Skeletal muscle tissue (tissue), 4 donors: Measurements from ENCODE around the gene AFF1. TPM values are rescaled to one million over a fixed set of nuclear protein-coding genes. Genes with fewer than 3 reads are reported as not detected.

ENCODE experiments used
- H3K27ac ChIP-seq: one replicate; pipeline ENCODE4 v1.7.0; 2013; ENCODE audit warnings: mild to moderate bottlenecking, low read depth, low read length, inconsistent platforms
- H3K27me3 ChIP-seq, 3 donors: one replicate each; pipeline ENCODE4 v1.7.0; 2013; ENCODE audit warnings: low read length in 3 of 3; ENCODE audit not compliant: control insufficient read depth in 3 of 3, insufficient read depth in 3 of 3
- H3K36me3 ChIP-seq, 3 donors: one replicate each; pipeline ENCODE4 v1.7.0; 2013; ENCODE audit warnings: low read length in 3 of 3; ENCODE audit not compliant: control insufficient read depth in 3 of 3, insufficient read depth in 3 of 3
- H3K4me1 ChIP-seq, 3 donors: one replicate each; pipeline ENCODE4 v1.7.0; 2013; ENCODE audit warnings: low read length in 3 of 3, mild to moderate bottlenecking in 3 of 3; ENCODE audit not compliant: control insufficient read depth in 3 of 3, insufficient read depth in 3 of 3
- H3K4me3 ChIP-seq, 3 donors: one replicate each; pipeline ENCODE4 v1.7.0; 2013; ENCODE audit warnings: low read length in 3 of 3
- H3K9ac ChIP-seq, 3 donors: one replicate each; pipeline ENCODE4 v1.7.0; 2013; ENCODE audit warnings: low read length in 3 of 3, mild to moderate bottlenecking in 3 of 3, moderate library complexity in 2 of 3, low read depth in 1 of 3
- H3K9me3 ChIP-seq, 3 donors: one replicate each; pipeline ENCODE4 v1.7.0; 2013; ENCODE audit warnings: low read length in 3 of 3; ENCODE audit not compliant: control insufficient read depth in 3 of 3
- total RNA-seq: library from RNA; depleted of rRNA; stranded (reverse); fragments of >200 nt; gene quantifications from one replicate; pipeline ENCODE4 v1.2.3, GENCODE V29; 2014
- donor health status: Osteomylitis.

Gene AFF1
- total RNA-seq, 1 donor from 2014 or later, result 21.9 TPM

DNA sequence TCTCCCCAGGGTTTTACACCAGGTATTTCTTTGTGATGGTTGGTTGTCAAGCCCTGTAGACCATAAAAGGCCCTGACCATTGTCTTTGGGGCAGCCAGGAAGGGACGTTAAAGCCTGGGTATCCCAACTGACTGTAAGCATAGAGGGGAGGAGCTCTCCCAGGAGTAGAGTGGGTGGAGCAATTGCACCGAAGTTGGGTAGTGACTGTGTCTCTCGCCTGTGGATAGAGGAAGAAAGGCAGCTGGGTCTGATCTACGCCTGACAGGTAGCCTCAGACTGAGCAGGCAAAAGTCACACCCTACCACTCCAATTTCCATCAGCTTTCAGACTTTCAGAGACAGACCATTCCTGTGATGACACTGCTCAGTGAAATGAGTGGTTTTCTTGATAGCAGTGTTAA, 162.3 kb downstream of the AFF1 start:
- peaks cover 0 to 6% (median 0%) of the 10 kb centered on the region in 3 donors for H3K36me3 ChIP-seq
- no peak overlapping the region for H3K4me3 ChIP-seq
- H3K4me1 ChIP-seq, result peaks cover 13 to 26% (median 13%) of the 10 kb centered on the region in 3 donors
- H3K9ac ChIP-seq, result no peak overlapping the region
- H3K27me3 ChIP-seq, result no peaks in the 10 kb centered on the region
- no peak overlapping the region for H3K27ac ChIP-seq
- H3K9me3 ChIP-seq, result no peaks in the 10 kb centered on the region

DNA sequence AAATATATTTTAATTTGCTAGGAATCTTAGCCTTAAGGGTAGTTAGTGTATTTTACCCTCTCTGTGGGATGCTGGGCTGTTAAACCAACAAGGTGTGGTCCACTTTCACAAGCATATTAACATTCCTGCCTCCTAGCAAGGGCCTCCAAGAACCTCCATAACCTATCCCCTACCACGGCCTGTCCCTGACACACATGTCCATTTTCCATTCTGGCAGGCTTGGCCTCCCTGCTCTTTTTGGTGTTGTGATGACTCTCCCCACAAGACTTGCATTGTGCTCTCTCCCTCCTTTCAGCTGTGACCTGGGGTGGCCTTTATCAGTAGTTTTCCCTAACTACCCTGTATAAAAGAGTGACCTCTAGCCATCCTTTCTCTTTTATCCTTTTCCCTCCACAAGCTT, 165.4 kb downstream of the AFF1 start:
- Histone ChIP-seq H3K9me3 (no peaks in the 10 kb centered on the region), H3K4me3 (no peak overlapping the region), H3K4me1 (peaks cover 3 to 13% (median 6%) of the 10 kb centered on the region in 3 donors), H3K27me3 (no peaks in the 10 kb centered on the region), H3K9ac (no peak overlapping the region), H3K27ac (no peak overlapping the region), H3K36me3 (peaks cover 0 to 3% (median 0%) of the 10 kb centered on the region in 3 donors)

DNA sequence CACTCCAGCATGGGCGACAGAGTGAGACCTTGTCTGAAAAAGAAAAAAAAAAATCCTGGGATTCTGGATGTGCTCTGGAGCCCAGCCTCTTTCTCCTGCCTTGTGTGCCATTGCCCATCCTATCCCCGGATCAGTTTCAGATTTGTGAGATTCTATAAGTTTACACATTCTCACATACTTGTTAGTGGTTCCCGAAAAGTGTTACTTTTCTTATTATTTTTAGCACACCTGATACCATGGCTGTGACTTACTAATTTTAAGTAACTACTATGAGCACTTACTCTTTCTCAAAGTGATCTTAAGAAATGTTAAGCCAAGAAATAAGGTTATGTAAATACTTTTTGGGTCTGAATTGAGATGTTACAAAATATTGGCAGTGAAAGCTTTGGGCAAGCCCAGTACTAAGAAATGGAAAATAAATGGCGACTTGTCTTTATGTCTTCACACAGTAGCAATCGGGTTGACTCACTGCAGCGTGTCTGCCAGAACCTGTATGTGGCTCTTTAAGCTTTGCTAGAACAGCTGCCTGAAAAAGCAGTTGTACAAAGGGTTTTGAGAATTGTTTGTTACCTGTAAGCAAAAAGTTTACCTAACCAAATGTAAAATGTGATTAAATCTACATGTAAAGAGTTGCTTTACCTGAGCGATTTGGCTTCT, 166.9 kb downstream of the AFF1 start:
- no peaks in the 10 kb centered on the region for H3K9me3 ChIP-seq
- no peak overlapping the region for H3K9ac ChIP-seq
- no peaks in the 10 kb centered on the region for H3K27me3 ChIP-seq
- H3K4me1 ChIP-seq, result peaks cover 7 to 18% (median 8%) of the 10 kb centered on the region in 3 donors
- H3K4me3 ChIP-seq, result no peak overlapping the region
- peaks cover 0 to 4% (median 4%) of the 10 kb centered on the region in 3 donors for H3K36me3 ChIP-seq
- no peak overlapping the region for H3K27ac ChIP-seq

DNA sequence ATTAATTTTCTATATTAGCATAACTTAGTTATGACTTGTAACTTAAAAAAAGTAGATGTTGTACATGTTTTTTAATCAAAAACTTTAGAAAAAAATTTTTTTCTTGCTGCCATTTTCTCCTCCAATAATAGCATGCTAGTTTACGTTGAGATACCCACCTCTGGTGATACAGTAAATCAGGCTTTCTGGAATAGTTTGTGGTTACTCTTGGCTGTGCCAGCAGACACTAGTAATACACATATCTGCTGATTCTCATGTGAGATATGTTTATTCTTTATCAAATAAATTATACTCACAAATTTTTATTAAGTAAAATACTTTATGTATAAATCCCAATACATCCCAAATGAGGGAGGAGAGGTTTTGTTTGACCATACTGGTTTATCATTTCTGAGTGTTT, 168.3 kb downstream of the AFF1 start:
- Histone ChIP-seq H3K9ac (no peak overlapping the region), H3K36me3 (peaks cover 0 to 4% (median 4%) of the 10 kb centered on the region in 3 donors), H3K9me3 (no peaks in the 10 kb centered on the region), H3K27me3 (no peaks in the 10 kb centered on the region), H3K27ac (peak overlapping the region; percentile 32), H3K4me3 (no peak overlapping the region), H3K4me1 (peaks cover 16 to 20% (median 17%) of the 10 kb centered on the region in 3 donors)

DNA sequence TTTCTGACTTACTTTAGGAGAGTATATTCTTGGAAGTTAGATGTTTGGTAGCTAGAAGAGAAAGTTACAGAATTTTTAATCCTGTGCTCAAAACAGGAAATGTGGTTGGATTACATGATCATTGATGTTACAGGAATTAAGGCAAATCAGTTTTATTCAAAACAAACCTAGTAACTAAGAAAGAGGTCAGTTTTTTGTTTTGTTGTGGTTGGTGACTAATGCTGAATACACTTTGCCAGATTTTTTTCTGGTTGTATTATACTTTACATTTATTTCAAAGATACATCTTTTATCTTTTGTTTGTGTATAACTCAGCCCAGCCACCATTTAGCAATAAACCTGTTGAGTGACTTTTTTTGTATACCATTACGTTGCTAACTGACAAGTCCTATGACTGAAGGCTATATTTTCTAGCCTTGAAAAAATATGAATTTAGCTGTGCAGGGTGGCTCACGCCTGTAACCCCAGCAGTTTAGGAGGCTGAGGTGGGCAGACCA, 168.9 kb downstream of the AFF1 start:
- Histone ChIP-seq H3K27me3 (no peaks in the 10 kb centered on the region), H3K4me1 (peaks cover 20 to 26% (median 23%) of the 10 kb centered on the region in 3 donors), H3K4me3 (no peak overlapping the region), H3K9me3 (no peaks in the 10 kb centered on the region), H3K9ac (no peak overlapping the region), H3K27ac (peak overlapping the region; percentile 69), H3K36me3 (peaks cover 0 to 4% (median 4%) of the 10 kb centered on the region in 3 donors)

DNA sequence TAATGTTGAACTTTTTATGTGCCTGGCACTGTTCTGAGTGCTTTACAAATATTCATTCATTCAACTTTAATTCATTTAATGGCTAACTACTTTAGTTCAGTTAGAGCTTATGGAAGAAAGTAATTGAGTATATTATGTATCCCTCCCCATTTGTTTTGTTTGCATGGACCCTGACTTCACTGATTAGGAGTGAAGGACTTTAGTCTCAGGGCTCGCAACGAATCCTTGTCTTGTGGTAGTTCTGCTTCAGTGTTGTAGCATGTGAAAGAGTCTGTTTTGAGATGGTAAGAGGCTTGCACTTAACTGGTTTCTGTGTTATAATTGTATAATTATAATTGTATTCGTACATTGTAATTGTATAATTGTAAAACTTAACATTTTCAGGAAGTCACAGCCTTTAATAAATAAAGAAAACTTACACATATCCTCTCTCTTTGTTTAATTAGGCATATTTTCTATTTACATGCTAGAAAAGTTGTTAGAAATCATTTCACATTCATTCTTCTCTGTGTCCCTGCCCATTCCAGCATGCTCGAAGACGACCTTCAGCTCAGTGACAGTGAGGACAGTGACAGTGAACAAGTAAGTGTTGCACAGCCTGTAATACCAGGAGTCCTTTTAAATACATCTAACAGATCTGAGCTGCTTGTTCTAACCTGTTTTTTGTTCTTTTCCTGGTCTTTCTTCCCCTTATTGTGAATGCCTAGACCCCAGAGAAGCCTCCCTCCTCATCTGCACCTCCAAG, 170.5 kb downstream of the AFF1 start:
- Histone ChIP-seq H3K9ac (peak overlapping the region in 1 of 3 donors; percentile 26), H3K36me3 (peaks cover 0 to 4% (median 4%) of the 10 kb centered on the region in 3 donors), H3K27ac (peak overlapping the region; percentile 11), H3K4me1 (peaks cover 28 to 36% (median 34%) of the 10 kb centered on the region in 3 donors), H3K4me3 (no peak overlapping the region), H3K27me3 (no peaks in the 10 kb centered on the region), H3K9me3 (no peaks in the 10 kb centered on the region)

DNA sequence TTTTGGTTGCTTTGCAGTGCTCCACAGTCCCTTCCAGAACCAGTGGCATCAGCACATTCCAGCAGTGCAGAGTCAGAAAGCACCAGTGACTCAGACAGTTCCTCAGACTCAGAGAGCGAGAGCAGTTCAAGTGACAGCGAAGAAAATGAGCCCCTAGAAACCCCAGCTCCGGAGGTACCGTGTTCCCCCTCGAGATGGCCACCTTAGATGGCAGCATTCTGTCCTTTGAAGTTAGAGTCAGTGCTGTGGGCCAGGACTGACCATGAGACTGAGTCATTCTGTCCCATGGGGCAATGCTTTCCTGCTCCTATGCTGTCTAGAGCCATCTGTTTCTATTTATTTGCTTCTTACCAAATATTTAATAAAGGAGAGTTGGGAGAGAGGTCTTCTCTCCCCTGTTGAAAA, 173.3 kb downstream of the AFF1 start:
- H3K9me3 ChIP-seq, result no peaks in the 10 kb centered on the region
- H3K4me3 ChIP-seq, result peak overlapping the region; percentile 46 to 63 (median 53)
- peak overlapping the region; percentile 52 to 63 (median 62) for H3K9ac ChIP-seq
- peaks cover 28 to 41% (median 34%) of the 10 kb centered on the region in 3 donors for H3K4me1 ChIP-seq
- H3K27me3 ChIP-seq, result no peaks in the 10 kb centered on the region
- H3K36me3 ChIP-seq, result peaks cover 8 to 16% (median 9%) of the 10 kb centered on the region in 3 donors
- peak overlapping the region; percentile 90 for H3K27ac ChIP-seq

- peak overlapping the region; percentile 90 for H3K27ac ChIP-seq
- H3K36me3 ChIP-seq, result peaks cover 9 to 18% (median 10%) of the 10 kb centered on the region in 3 donors
- H3K9me3 ChIP-seq, result no peaks in the 10 kb centered on the region
- peak overlapping the region in 1 of 3 donors; percentile 53 for H3K4me3 ChIP-seq
- H3K27me3 ChIP-seq, result no peaks in the 10 kb centered on the region
- peaks cover 26 to 38% (median 31%) of the 10 kb centered on the region in 3 donors for H3K4me1 ChIP-seq
- H3K9ac ChIP-seq, result peak overlapping the region in 2 of 3 donors; percentile 52 to 62
These were observed 174.3 kb downstream of the AFF1 start for GRCh38 chr4:87109121-87109520.

DNA sequence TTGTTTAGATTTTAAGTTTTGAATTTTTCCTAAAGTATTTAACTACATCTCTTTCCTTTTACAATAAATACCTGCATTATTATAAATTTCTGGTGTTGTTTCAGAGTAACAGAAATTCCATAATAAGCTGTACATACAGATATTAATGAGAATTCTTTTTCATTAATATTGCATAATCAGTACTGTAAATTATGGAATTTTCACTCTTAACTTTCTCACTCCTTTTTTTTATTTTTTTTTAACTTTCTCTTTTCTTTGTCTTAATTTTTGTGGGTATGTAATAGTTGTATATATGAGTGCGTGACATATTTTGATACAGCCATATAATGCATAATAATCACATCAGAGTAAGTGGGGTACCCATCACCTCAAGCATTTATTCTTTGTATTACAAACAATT, 175.1 kb downstream of the AFF1 start:
- H3K27ac ChIP-seq, result peak overlapping the region; percentile 90
- H3K4me1 ChIP-seq, result peaks cover 25 to 38% (median 31%) of the 10 kb centered on the region in 3 donors
- no peaks in the 10 kb centered on the region for H3K27me3 ChIP-seq
- H3K36me3 ChIP-seq, result peaks cover 13 to 22% (median 15%) of the 10 kb centered on the region in 3 donors
- H3K9ac ChIP-seq, result no peak overlapping the region
- H3K9me3 ChIP-seq, result no peaks in the 10 kb centered on the region
- no peak overlapping the region for H3K4me3 ChIP-seq

DNA sequence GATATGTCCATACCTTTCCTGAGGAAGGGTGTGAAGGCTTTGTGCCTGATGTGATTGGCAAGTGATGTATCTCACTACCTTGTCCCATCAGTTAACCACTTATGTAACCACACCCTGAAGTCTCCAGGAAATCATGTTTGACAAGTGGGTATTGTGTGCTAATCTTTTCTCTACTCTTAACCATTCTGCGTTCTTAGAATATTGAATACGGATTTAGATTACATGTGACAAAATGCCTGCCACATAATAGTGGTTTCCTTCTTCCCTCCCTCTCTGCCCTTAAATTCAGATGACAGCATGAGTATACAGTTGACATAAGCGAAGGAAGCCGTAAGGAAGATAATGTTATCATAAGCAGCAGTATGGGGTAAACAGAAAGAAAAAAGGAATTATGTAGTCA, 177.3 kb downstream of the AFF1 start:
- H3K4me3 ChIP-seq, result no peak overlapping the region
- H3K9ac ChIP-seq, result no peak overlapping the region
- H3K36me3 ChIP-seq, result peaks cover 15 to 34% (median 33%) of the 10 kb centered on the region in 3 donors
- no peaks in the 10 kb centered on the region for H3K27me3 ChIP-seq
- H3K27ac ChIP-seq, result peak overlapping the region; percentile 6
- H3K9me3 ChIP-seq, result no peaks in the 10 kb centered on the region
- H3K4me1 ChIP-seq, result peaks cover 30 to 42% (median 37%) of the 10 kb centered on the region in 3 donors
